Stimulated activated naive CD8-positive, alpha-beta T cell treated with anti-CD3 and anti-CD28 coated beads, Interleukin-15, Interleukin-2, amounts not matched to agents 100 ng/mL and 50 ng/mL, for 24 hours (primary cell): Measurements from ENCODE around the gene TEP1.
"Not testable (repeated sequence)": the region's sequence is repeated elsewhere in the genome, so short reads cannot be mapped to it uniquely, and the experiment has no call there.

Experiments
- H3K27ac Mint-ChIP-seq: one replicate; pipeline ENCODE4 v1.8.0; 2021; ENCODE audit warnings: mild to moderate bottlenecking, mixed read lengths
- H3K27me3 Mint-ChIP-seq: one replicate; pipeline ENCODE4 v1.8.0; 2021; ENCODE audit warnings: mixed read lengths
- H3K36me3 Mint-ChIP-seq: one replicate; pipeline ENCODE4 v1.8.0; 2021; ENCODE audit warnings: low read depth, mixed read lengths
- H3K4me1 Mint-ChIP-seq: one replicate; pipeline ENCODE4 v1.8.0; 2021; ENCODE audit warnings: low read depth, mixed read lengths
- H3K4me3 Mint-ChIP-seq: one replicate; pipeline ENCODE4 v1.8.0; 2021; ENCODE audit warnings: mild to moderate bottlenecking, mixed read lengths
- H3K9me3 Mint-ChIP-seq: one replicate; pipeline ENCODE4 v1.8.0; 2021; ENCODE audit warnings: mixed read lengths

Gene TEP1

DNA sequence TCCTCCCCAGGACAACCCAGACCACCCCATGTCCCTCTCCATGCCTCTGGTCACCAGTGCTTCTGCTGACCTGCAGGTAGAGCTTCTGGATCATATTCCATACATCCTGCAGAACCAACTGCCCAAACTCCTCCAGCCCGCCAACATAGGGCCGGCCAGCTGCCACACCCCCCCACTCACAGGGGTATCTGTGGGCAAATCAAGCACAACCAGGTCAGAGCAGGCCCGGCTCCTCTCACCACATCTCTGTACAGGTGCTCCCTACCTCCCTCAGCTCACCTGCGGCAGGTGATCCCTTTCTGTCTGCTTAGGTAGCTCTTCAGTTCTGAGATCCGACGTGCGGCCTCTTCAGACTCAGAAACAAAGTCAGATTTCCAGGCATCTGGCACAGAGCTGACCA is 29.0 kb downstream of the TEP1 start:
- Mint-ChIP-seq H3K4me1 (peaks cover 7% of the 10 kb centered on the region), H3K27me3 (no peaks in the 10 kb centered on the region), H3K36me3 (peaks cover 64% of the 10 kb centered on the region), H3K9me3 (no peaks in the 10 kb centered on the region), H3K4me3 (no peak overlapping the region), H3K27ac (no peak overlapping the region)

DNA sequence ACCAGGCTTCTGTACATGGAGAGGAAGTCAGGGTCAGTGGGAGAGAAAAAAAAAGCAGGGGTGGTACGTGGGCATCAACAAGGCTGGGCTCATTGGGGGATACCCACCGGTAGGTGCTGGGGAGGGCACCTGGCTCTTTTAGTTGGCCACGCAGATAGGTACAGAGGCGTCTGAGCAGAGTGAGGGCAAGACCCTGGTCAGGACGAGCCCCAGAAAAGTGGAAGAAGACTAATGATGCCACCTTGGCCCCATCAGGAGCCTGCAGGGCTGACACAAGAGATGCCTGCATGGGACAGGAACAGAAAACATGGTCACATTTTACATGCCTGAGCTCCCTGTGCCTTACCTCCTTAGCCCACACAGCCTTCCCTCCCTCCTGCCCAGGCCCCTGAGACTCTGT is 29.7 kb downstream of the TEP1 start:
- Mint-ChIP-seq H3K4me1 (peaks cover 7% of the 10 kb centered on the region), H3K36me3 (peaks cover 59% of the 10 kb centered on the region)

DNA sequence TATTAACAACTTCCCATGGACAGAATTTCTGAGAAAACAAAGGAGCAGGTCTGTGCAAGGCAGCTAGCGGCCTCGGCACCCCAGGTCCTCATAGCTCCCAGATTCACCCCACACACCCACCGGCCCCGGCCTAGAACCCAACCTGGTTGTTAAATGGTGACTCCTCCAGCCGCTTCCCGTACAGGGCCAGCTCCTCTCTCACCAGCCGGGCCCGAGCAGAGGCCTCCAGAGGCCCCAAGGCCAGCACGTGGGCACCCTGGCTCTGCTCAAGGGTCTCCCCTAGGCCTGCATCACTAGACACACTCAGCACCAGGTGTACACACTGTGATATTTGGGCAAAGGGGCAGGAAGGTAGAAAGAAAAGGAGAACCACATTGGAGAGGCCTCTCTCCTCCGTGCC is 30.3 kb downstream of the TEP1 start:
- H3K4me3 Mint-ChIP-seq = no peak overlapping the region
- no peaks in the 10 kb centered on the region for H3K27me3 Mint-ChIP-seq
- H3K36me3 Mint-ChIP-seq = peaks cover 53% of the 10 kb centered on the region
- peaks cover 7% of the 10 kb centered on the region for H3K4me1 Mint-ChIP-seq
- no peaks in the 10 kb centered on the region for H3K9me3 Mint-ChIP-seq
- no peak overlapping the region for H3K27ac Mint-ChIP-seq

More for the DNA sequence above, 29.7 kb downstream of the TEP1 start:
- Mint-ChIP-seq H3K9me3 (no peaks in the 10 kb centered on the region), H3K4me3 (no peak overlapping the region), H3K27me3 (no peaks in the 10 kb centered on the region), H3K27ac (no peak overlapping the region)

DNA sequence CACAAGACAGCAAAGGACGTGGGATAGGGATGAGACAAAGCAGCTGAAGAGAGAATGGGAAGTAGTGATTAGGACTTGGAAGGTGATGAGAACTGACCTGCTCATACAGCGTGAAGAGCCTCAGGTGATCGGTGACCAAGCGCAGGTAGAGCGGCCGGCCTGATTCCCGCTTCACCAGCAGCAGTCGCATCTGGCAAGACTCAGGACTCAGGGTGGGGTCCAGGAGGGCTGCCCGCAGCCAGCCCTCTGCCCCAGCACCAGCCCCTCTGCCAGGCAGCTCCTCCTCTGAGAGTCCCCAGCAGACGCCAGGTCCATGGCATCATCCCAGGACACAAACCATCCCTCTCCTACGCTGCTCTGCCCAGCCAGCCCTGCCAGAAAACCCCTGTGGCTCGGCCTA is 30.8 kb downstream of the TEP1 start:
- Mint-ChIP-seq H3K27me3 (no peaks in the 10 kb centered on the region), H3K27ac (peak overlapping the region; percentile 45), H3K9me3 (no peaks in the 10 kb centered on the region), H3K36me3 (peaks cover 53% of the 10 kb centered on the region), H3K4me3 (no peak overlapping the region), H3K4me1 (peaks cover 7% of the 10 kb centered on the region)

DNA sequence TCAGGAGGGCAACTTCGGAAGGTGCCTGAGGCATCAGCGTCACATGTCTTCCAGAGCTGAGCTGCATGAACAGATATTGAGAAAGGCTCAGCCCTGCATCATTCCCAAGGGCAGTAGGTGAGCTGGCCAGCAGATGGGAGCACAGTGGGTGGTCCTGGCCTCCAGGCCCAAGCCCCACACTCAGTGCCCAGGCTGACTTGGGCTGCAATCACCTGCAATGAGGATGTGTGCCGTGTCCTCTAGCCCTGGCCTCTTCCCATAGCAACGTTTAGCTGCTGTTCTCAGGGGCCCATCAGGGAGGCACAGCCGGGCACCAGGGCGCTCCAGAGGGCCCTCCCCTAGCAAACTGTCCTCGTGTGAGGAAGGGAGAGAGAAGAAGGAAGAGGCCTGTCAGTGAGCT is 32.0 kb downstream of the TEP1 start:
- Mint-ChIP-seq H3K4me1 (peaks cover 7% of the 10 kb centered on the region), H3K9me3 (no peaks in the 10 kb centered on the region), H3K36me3 (peaks cover 55% of the 10 kb centered on the region), H3K27me3 (no peaks in the 10 kb centered on the region), H3K27ac (peak overlapping the region; percentile 73), H3K4me3 (no peak overlapping the region)

DNA sequence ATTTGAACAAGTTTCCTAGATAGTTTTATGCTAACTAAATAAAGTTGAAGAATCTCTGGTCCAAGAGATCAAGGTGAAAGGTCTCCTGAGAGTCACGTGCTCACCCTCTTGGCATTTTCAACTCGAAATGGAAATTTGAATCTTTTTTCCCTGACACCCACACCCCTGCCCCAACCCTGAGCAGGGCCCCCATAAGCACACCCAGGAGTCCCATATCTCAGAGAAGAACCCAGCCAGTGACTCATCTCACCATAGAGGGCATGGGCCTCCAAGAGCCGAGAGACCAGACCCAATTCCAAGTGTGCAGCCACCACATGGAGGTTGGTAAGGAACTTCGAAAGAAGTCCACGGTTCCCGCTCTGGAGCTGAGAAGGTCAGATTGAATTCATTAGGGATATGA is 32.6 kb downstream of the TEP1 start:
- no peaks in the 10 kb centered on the region for H3K27me3 Mint-ChIP-seq
- H3K4me1 Mint-ChIP-seq = peaks cover 7% of the 10 kb centered on the region
- peak overlapping the region; percentile 73 for H3K27ac Mint-ChIP-seq
- H3K9me3 Mint-ChIP-seq = no peaks in the 10 kb centered on the region
- no peak overlapping the region for H3K4me3 Mint-ChIP-seq
- peaks cover 54% of the 10 kb centered on the region for H3K36me3 Mint-ChIP-seq

DNA sequence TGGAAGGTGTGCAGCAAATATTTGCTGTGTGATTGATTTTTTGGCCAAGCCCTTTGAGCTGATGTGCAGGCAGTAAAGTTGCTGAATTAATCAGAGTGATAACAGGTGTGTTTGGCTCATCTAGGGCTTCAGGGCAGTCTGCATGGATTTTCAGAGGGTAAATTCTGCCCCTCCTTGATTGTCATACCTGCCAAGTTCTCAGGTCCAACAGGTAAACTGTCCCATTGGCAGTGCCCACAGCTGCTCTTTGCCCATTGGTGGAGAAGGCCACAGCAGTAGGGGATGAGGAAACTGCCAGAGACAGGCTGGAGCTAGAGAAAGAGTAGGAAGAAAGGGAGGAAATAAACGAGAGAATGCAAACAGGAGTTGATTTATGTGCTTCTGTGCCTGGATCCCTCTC is 33.6 kb downstream of the TEP1 start:
- Mint-ChIP-seq H3K9me3 (no peaks in the 10 kb centered on the region), H3K27ac (no peak overlapping the region), H3K4me3 (no peak overlapping the region), H3K27me3 (no peaks in the 10 kb centered on the region), H3K4me1 (peaks cover 7% of the 10 kb centered on the region), H3K36me3 (peaks cover 55% of the 10 kb centered on the region)

DNA sequence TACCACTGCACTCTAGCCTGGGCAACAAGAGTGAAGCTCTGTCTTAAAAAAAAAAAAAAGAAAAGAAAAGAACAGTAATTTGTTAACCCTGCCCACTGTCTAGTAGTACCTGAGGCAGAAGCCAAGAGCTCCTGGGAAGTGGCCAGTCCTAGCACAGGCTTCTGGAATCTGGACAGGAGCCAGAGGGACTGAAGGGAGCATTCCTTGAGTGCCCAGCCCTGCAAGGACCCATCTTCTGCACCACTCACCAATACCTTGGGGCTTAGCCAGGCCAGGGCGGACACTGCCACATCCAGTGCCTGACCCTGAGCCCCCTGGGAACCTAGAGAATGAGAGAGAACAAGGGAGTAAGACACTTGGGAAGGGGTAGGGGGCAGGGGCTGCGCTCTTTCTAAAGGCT is 36.1 kb downstream of the TEP1 start:
- Mint-ChIP-seq H3K27ac (no peak overlapping the region), H3K36me3 (peaks cover 59% of the 10 kb centered on the region), H3K4me1 (peaks cover 7% of the 10 kb centered on the region)

DNA sequence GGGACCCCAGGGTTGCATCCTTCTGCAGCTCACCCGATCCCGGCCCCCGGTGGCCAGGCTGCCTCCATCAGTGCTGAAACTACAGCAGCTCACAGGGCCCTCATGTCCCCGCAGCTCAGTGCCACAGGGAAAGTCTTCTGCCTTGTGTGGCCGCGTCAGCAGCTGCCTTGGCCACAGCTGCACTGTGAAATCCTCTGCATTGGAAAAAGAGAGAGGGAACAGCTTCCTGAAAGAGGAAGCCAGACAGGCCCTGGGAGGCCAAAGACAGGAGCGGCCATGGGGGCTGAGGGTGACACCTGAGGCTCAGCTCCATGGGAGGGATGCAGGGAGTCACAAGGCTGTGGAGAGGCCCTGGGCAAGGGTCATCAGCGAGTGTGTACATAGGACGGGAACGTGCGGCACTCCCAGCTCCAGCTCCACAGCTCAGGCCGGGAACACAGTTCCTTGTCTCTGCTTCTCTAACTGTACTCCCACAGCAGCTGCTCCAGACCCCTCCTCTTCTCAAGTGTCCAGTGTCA is 37.2 kb downstream of the TEP1 start:
- no peaks in the 10 kb centered on the region for H3K9me3 Mint-ChIP-seq
- no peak overlapping the region for H3K27ac Mint-ChIP-seq
- no peak overlapping the region for H3K4me3 Mint-ChIP-seq
- peaks cover 6% of the 10 kb centered on the region for H3K4me1 Mint-ChIP-seq
- H3K36me3 Mint-ChIP-seq = peaks cover 64% of the 10 kb centered on the region
- no peaks in the 10 kb centered on the region for H3K27me3 Mint-ChIP-seq

More for the DNA sequence above, 36.1 kb downstream of the TEP1 start:
- no peaks in the 10 kb centered on the region for H3K27me3 Mint-ChIP-seq
- no peaks in the 10 kb centered on the region for H3K9me3 Mint-ChIP-seq
- H3K4me3 Mint-ChIP-seq = no peak overlapping the region

DNA sequence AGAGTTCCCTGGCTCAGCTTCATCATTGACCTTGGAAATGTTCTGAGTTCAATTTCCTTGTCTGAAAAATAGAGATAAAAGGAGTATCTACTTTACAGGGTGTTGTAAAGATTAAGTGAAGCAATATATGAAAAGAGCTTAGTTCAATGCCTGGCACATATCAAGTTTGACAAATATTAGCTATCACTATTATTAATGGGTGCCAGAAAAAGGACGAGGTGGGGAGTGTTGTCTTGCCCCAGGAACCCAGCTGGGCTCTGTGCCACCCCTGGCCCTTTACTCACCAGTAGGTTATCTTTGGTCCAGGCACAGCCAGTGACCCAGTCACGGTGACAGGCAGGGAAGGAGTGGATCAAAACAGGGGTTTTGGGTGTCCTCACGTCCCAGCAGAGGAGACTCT is 37.8 kb downstream of the TEP1 start:
- no peaks in the 10 kb centered on the region for H3K4me1 Mint-ChIP-seq
- H3K9me3 Mint-ChIP-seq = no peaks in the 10 kb centered on the region
- peak overlapping the region; percentile 50 for H3K27ac Mint-ChIP-seq
- peaks cover 61% of the 10 kb centered on the region for H3K36me3 Mint-ChIP-seq
- H3K4me3 Mint-ChIP-seq = no peak overlapping the region
- no peaks in the 10 kb centered on the region for H3K27me3 Mint-ChIP-seq

DNA sequence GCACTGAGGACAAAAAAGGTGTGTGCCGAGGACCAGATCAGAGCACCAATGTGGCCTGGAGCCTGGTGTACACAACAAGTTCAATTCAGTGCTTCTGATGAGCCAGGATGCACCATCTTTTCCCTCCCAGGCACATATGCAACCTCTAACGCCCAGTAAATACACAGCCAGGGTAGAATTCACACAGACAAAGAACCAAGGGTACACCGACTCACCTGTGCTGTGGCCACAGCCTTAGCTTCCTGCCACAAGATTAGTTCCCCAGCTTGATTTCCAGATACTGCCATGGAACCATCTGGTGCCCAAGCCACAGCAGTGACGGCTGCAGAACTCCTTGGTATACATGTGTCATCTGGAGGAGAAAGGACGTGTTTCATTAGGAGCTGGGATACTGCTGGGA is 40.5 kb downstream of the TEP1 start:
- peaks cover 75% of the 10 kb centered on the region for H3K36me3 Mint-ChIP-seq
- H3K27me3 Mint-ChIP-seq = no peaks in the 10 kb centered on the region
- no peak overlapping the region for H3K4me3 Mint-ChIP-seq
- no peaks in the 10 kb centered on the region for H3K9me3 Mint-ChIP-seq
- H3K4me1 Mint-ChIP-seq = peaks cover 3% of the 10 kb centered on the region
- H3K27ac Mint-ChIP-seq = no peak overlapping the region

DNA sequence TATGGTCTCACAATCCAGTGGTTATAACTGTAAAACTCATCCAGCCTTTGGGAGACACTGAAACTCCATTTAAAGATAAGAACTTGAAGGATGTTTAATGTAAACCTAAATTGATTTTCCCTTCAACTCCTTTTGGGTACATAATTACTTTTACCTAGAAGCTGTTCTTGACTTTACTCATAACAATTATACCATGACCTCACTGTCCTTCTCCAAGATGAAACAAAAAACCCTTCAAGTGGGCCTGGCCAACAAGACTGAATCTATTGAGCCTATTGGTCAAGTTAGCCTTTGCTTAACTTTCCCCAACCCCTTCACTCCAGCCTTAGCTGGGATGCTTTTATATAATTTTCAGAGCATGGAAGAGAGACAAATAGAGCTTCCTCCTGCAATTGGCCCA is 47.4 kb downstream of the TEP1 start:
- Mint-ChIP-seq H3K4me3 (no peak overlapping the region), H3K9me3 (no peaks in the 10 kb centered on the region), H3K27ac (no peak overlapping the region), H3K27me3 (no peaks in the 10 kb centered on the region), H3K4me1 (peaks cover 24% of the 10 kb centered on the region), H3K36me3 (peaks cover 60% of the 10 kb centered on the region)

DNA sequence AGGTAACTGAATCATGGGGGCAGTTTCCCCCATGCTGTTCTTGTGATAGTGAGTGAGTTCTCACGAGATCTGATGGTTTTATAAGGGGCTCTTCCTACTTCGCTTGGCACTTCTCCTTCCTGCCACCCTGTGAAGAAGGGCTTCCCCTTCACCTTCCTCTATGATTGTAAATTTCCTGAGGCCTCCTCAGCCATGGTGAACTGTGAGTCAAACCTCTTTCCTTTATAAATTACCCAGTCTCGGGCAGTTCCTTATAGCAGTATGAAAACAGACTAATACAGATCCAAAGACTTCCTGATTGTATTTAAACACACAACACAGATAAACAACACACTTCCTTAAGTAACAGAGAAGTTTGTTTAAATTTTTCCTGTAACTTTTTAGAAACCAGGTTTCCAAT is 54.8 kb downstream of the TEP1 start:
- not testable (repeated sequence) for H3K27me3 Mint-ChIP-seq, H3K9me3 Mint-ChIP-seq, H3K4me3 Mint-ChIP-seq
- H3K4me1 Mint-ChIP-seq = peaks cover 12% of the 10 kb centered on the region
- H3K27ac Mint-ChIP-seq = peak overlapping the region; percentile 51
- peaks cover 65% of the 10 kb centered on the region for H3K36me3 Mint-ChIP-seq

DNA sequence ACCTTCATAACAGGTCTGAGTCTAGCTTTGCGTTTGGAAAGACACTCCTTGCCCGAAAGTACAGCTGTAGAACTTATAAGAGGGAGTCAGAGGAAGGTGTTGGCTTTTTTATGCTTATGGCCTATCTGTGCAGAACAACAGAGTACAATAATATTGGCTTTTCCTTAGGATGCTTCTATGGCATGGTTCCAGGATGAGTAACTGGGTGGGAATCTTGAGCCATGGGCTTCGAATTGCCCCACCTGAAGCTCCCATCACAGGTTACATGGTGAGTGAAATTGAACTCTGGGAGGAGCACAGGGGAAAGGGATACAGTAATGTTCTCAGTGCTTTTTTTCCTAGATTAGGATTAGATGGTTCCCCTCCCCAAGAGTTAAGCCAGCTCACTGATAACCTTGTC is 56.9 kb downstream of the TEP1 start:
- Mint-ChIP-seq H3K36me3 (peaks cover 76% of the 10 kb centered on the region), H3K9me3 (no peaks in the 10 kb centered on the region), H3K27ac (no peak overlapping the region)

DNA sequence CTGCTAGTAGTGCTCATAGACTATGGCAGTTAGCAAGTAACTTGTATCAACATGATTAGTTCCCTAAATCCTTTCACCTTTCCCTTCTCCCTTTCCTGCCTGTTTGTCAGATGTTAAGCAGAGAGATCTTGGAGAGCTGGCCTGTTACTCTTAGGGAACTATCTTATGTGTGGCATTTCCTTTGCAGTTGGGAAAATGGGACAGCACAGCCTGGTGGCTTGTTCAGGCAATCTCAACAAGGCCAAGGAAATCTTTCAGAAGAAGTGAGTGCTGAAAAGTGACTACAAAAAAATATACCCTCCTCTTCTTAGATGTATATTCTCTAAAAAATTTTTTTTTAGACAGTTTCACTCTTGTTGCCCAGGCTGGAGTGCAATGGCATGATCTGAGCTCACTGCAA is 62.4 kb downstream of the TEP1 start:
- H3K4me3 Mint-ChIP-seq = no peak overlapping the region
- no peak overlapping the region for H3K27ac Mint-ChIP-seq
- peaks cover under 1% of the 10 kb centered on the region for H3K4me1 Mint-ChIP-seq
- H3K27me3 Mint-ChIP-seq = no peaks in the 10 kb centered on the region
- H3K36me3 Mint-ChIP-seq = peaks cover 66% of the 10 kb centered on the region
- H3K9me3 Mint-ChIP-seq = no peaks in the 10 kb centered on the region

More for the DNA sequence above, 56.9 kb downstream of the TEP1 start:
- Mint-ChIP-seq H3K4me1 (peaks cover 12% of the 10 kb centered on the region), H3K4me3 (no peak overlapping the region), H3K27me3 (no peaks in the 10 kb centered on the region)

DNA sequence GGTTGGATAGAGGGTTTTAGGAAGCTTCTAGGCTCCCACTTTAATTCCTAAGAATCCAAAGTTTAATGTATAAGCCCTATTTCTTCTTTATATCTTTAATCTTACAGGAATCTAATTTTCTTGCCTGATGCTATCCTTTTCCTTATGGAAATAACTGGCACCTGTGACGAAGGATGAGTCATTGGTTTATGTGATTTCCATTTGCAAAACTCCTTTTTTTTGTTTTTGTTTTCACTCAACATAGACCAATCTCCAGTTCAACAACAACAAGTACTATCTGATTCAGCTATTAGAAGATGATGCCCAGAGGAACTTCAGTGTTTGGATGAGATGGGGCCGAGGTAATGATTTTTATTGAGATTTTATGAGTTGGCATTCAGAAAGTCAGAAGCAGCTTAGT is 63.0 kb downstream of the TEP1 start:
- peak overlapping the region; percentile 6 for H3K27ac Mint-ChIP-seq
- H3K9me3 Mint-ChIP-seq = no peaks in the 10 kb centered on the region
- peaks cover 6% of the 10 kb centered on the region for H3K4me1 Mint-ChIP-seq
- H3K36me3 Mint-ChIP-seq = peaks cover 66% of the 10 kb centered on the region
- no peak overlapping the region for H3K4me3 Mint-ChIP-seq
- no peaks in the 10 kb centered on the region for H3K27me3 Mint-ChIP-seq
